GM13976 (cell line): ENCODE data around the gene ZP1.
A peak's percentile ranks its signal among the peaks of the same experiment; 100 is the strongest.
"Not testable (repeated sequence)": the region's sequence is repeated elsewhere in the genome, so short reads cannot be mapped to it uniquely, and the experiment has no call there.

Experiments
- DNase-seq: peaks from one replicate; pipeline ENCODE4 v3.0.0; 2012; ENCODE audit warnings: low spot score
- in situ Hi-C: fragments of 300-500 bp; cut with MboI; formaldehyde crosslinking; loops from one replicate; pipeline ENCODE4 v1.12.0; 2022; ENCODE audit warnings: low sequenced_read_pairs, mixed read lengths, inconsistent platforms; ENCODE audit not compliant: unreplicated experiment
- TF ChIP-seq, protein P1 (sequence below): IDR thresholded peaks from 2 replicates; pipeline ENCODE4 v1.5.1; 2012; ENCODE audit warnings: borderline replicate concordance, mild to moderate bottlenecking; ENCODE audit not compliant: insufficient read depth; ENCODE audit errors: extremely low read depth, missing control alignments, control extremely low read depth

The ZP1 gene

GRCh38 chr11:60902625-60903024 lies 35.3 kb downstream of the ZP1 start:
- no peak for DNase-seq
- TF ChIP-seq, protein P1, sequence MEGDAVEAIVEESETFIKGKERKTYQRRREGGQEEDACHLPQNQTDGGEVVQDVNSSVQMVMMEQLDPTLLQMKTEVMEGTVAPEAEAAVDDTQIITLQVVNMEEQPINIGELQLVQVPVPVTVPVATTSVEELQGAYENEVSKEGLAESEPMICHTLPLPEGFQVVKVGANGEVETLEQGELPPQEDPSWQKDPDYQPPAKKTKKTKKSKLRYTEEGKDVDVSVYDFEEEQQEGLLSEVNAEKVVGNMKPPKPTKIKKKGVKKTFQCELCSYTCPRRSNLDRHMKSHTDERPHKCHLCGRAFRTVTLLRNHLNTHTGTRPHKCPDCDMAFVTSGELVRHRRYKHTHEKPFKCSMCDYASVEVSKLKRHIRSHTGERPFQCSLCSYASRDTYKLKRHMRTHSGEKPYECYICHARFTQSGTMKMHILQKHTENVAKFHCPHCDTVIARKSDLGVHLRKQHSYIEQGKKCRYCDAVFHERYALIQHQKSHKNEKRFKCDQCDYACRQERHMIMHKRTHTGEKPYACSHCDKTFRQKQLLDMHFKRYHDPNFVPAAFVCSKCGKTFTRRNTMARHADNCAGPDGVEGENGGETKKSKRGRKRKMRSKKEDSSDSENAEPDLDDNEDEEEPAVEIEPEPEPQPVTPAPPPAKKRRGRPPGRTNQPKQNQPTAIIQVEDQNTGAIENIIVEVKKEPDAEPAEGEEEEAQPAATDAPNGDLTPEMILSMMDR: no peak
- in situ Hi-C loops: no loop called here

DNA sequence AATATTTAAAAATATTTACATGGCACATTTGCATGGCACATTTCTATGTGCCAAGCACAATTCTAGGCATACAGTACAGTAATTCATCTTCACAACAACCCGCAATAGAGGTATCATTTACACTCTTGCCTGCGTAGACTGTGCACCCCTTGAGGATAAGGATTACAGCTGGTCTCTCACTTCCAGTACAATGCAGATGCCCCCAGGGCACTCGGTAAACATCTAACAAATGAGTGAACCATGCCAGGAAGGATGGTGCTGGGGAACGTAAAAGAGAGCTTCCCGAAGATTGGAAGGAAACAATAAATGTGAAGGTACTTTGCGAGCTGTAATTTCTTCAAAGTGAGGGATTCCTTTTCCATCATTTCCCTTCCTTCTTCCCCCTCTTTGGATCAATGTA lies 37.7 kb downstream of the ZP1 start:
- TF ChIP-seq, protein P1: no peak
- in situ Hi-C loops: no loop called here
- DNase-seq: no peak

DNA sequence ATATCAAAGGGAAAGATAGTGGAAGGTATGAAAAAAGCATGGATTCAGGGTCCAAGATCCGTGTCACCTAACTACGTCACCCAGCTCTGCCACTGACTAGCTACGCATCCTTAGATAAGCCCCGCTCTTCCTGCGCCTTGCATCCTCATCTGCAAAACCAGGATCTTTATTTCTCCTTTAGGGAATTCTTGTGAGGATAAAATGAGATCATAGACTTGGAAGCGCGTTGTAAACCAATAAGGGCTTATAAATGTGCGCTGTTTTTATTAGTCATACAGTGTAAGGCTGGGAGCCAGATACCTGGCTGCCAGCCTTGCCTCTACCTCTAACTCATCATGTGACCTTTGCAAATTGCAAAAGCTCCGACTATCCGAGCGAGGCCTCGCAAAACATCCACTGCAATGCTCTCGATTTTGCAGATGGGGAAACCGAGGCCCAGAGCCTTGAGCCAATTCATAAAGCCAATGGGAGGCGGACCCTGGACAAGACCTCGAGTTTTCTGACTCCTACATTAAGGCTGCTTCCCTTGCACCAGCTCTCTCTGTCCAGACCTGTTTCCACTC lies 38.3 kb downstream of the ZP1 start:
- no peak for DNase-seq
- in situ Hi-C loops: no loop called here
- TF ChIP-seq, protein P1: no peak

DNA sequence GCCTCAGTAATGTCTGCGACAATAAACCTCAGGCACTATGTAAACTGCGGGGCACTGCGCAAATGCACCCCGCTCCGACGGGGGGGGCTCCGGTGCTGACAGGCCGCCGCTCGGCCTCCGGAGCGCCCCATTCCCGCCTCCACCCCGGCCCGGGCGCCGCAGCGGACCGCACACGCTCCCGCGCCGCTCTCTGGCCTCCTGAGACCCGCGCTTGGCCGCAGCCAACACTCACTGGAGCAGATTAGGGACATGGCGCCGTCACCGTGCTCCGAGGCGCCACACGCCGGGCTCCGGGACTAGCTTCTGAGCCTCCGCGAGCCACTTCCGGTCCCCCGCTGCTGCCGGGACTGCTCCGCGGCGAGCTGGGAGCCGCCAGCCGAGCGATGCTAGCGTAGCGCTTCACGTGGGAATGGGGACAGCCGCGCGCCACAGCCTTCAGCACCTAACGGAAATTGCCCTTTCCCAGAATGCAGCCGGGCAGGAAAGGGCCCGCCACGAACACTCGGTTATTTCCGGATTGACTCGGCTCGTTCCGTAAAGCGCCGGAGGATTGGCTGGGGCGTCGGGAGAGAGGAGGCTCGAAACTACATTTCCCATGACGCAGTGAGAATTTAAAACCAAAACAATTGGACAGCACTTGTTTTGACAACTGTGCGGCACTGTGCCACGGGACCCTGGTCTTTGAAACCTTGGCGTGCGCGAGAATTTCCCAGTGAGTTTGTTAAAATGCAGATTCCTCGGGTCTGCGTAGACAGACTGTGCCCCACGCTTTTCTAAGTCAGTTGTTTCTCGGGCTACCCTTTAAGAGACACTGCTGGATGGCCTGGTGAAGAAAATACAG lies 39.0 kb downstream of the ZP1 start, which contains the start of gene PRPF19:
Gene PRPF19 (minus strand): TSS at position 454 of the 841 bp plus-strand sequence. CDS start 203 bp downstream, at position 251.
- in situ Hi-C loops: no loop called here
- TF ChIP-seq, protein P1: no peak

DNA sequence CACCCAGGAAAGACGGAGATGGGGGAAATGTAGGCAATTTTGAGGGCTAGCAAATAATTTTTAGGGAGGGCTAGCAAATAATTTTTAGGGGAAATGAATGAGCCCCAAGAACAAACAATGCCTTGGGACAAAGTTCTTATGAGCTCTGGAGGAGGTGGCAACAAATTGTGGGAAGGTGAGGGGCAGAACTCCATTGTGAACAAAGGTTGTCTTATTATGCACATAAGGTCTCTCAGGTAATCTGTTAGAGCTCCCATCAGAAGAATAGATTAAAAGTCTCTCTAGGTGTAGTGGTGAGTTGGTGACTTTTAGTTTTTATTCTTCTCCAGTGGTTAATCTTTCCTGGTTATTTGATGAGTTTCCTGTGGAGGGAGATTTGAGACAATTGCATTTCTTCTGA lies 41.5 kb downstream of the ZP1 start:
- TF ChIP-seq, protein P1: no peak
- no peak for DNase-seq
- in situ Hi-C loops: no loop called here

More for the DNA sequence above, 39.0 kb downstream of the ZP1 start, which contains the start of gene PRPF19:
- DNase-seq: peak; percentile 98

DNA sequence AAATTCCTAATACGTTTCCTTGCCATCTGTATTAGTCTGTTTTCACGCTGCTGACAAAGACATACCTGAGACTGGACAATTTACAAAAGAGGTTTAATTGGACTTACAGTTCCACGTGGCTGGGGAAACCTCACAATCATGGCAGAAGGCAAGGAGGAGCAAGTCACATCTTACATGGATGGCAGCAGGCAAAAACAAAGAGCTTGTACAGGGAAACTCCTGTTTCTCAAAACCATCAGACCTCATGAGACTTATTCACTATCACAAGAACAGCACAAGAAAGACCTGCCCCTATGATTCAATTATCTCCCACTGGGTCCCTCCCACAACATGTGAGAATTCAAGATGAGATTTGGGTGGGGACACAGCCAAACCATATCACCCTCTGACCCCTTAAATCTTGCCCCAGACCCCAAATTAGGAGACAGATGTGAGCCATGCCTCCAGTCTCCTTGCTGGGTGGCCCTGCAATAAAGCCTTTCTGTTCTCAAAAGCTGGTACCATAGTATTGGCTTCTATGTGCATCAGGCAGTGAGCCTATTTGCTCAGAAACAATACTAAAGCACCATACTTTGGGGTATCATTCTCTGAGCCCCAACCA lies 42.4 kb downstream of the ZP1 start:
- DNase-seq, in situ Hi-C loops: not testable (repeated sequence)

GRCh38 chr11:60910281-60910687 lies 42.9 kb downstream of the ZP1 start:
- DNase-seq: peak; percentile 71
- in situ Hi-C loops: no loop called here
- TF ChIP-seq, protein P1: no peak
